A549 (cell line): ENCODE data around the gene SNRPN.

Source experiments
- BHLHE40 ChIP-seq: IDR thresholded peaks from 2 replicates; pipeline ENCODE4 v1.6.1; 2012; ENCODE audit warnings: low read depth, low read length, inconsistent platforms
- CTCF ChIP-seq: fragments of >200 bp; sonication (Bioruptor Twin); formaldehyde crosslinking; IDR thresholded peaks from 3 replicates; pipeline ENCODE4 v1.5.1; 2016
- EP300 ChIP-seq, 2 experiments: fragments of >200 bp; sonication (Bioruptor Twin); formaldehyde crosslinking; IDR thresholded peaks; 2 replicates in 1 of 2; 3 replicates in 1 of 2; pipeline ENCODE4 v1.6.1; 2016 to 2017
- HDAC2 ChIP-seq: fragments of 200-600 bp; sonication (generic); IDR thresholded peaks from 2 replicates; pipeline ENCODE4 v1.6.1; 2016
- HES2 ChIP-seq: fragments of >200 bp; sonication (Bioruptor Twin); formaldehyde crosslinking; IDR thresholded peaks from 2 replicates; pipeline ENCODE4 v1.6.1; 2016
- PBX3 ChIP-seq: IDR thresholded peaks from 2 replicates; pipeline ENCODE4 v1.6.1; 2012
- POLR2A ChIP-seq: IDR thresholded peaks from 2 replicates; pipeline ENCODE4 v1.6.1; 2012; ENCODE audit warnings: mild to moderate bottlenecking, low read length
- RCOR1 ChIP-seq: fragments of 150-350 bp; IDR thresholded peaks from 2 replicates; pipeline ENCODE4 v1.6.1; 2014; ENCODE audit warnings: antibody characterized with exemption, low read length, low read depth
- REST ChIP-seq: fragments of 200-600 bp; sonication (generic); IDR thresholded peaks from 2 replicates; pipeline ENCODE4 v1.6.1; 2016; ENCODE audit warnings: antibody characterized with exemption, mild to moderate bottlenecking, moderate library complexity
- USF2 ChIP-seq: fragments of 450-650 bp; IDR thresholded peaks from 2 replicates; pipeline ENCODE4 v1.6.1; 2014; ENCODE audit warnings: antibody characterized with exemption
- ZC3H11A ChIP-seq: fragments of 450-650 bp; IDR thresholded peaks from 2 replicates; pipeline ENCODE4 v1.6.1; 2014; ENCODE audit warnings: antibody characterized with exemption, mild to moderate bottlenecking

- no peak for TF ChIP-seq CTCF
- TF ChIP-seq ZC3H11A = no peak
- no peak for TF ChIP-seq PBX3
- no peak for TF ChIP-seq POLR2A
- TF ChIP-seq HES2 = no peak
- no peak for TF ChIP-seq BHLHE40
- TF ChIP-seq REST = no peak
- TF ChIP-seq HDAC2 = no peak
- no peak for TF ChIP-seq USF2
- no peak for TF ChIP-seq EP300 (IDR thresholded peaks at IDR 0.05)
- no peak for TF ChIP-seq RCOR1
These were observed 30.4 kb downstream of the SNRPN start for GRCh38 chr15:24985224-24985623.
